ENCODE results near the gene DDAH1.

GRCh38 chr1:85452948-85453347, 12.0 kb downstream of the DDAH1 start:
- no peak for TF ChIP-seq CTCF (IDR thresholded peaks at IDR 0.05)
- TF ChIP-seq POLR2AphosphoS5 (IDR thresholded peaks at IDR 0.05) = no peak
- no peak for TF ChIP-seq POLR2A (IDR thresholded peaks at IDR 0.05)

All from breast epithelium (tissue), 3 donors.